Measurements from ENCODE around the gene FIGLA.

FIGLA gene

GRCh38 chr2:70775141-70775540, 15.3 kb downstream of the FIGLA start:
- DNase-seq (ENCODE audit: low read depth in 2 of 2): no peak

- DNase-seq (ENCODE audit: low read depth in 2 of 2): no peak
These were observed 17.8 kb downstream of the FIGLA start for GRCh38 chr2:70772486-70773155.

- no peak for DNase-seq (ENCODE audit: low read depth in 2 of 2)
These were observed 19.0 kb downstream of the FIGLA start for GRCh38 chr2:70771446-70771845.

GRCh38 chr2:70769450-70769849, 21.0 kb downstream of the FIGLA start:
- no peak for DNase-seq (ENCODE audit: low read depth in 2 of 2)

- DNase-seq (ENCODE audit: low read depth in 2 of 2): no peak
These were observed 21.8 kb downstream of the FIGLA start for GRCh38 chr2:70768590-70769085.

- DNase-seq (ENCODE audit: low read depth in 2 of 2): peak in 1 of 2 donors; percentile 31
These were observed 22.5 kb downstream of the FIGLA start, which contains the start of gene ADD2 for GRCh38 chr2:70767699-70768589. ADD2 (minus strand) TSS chr2:70768200; CDS start chr2:70706408, 61,792 bp downstream.

- no peak for DNase-seq (ENCODE audit: low read depth in 2 of 2)
These were observed 23.3 kb downstream of the FIGLA start for GRCh38 chr2:70767079-70767698.

- no peak for DNase-seq (ENCODE audit: low read depth in 2 of 2)
These were observed 23.9 kb downstream of the FIGLA start for GRCh38 chr2:70766357-70767078.

- DNase-seq (ENCODE audit: low read depth in 2 of 2): no peak
These were observed 24.9 kb downstream of the FIGLA start for GRCh38 chr2:70765507-70765906.

GRCh38 chr2:70759446-70759845, 31.0 kb downstream of the FIGLA start:
- no peak for DNase-seq (ENCODE audit: low read depth in 2 of 2)

- DNase-seq (ENCODE audit: low read depth in 2 of 2): no peak
These were observed 32.5 kb downstream of the FIGLA start for GRCh38 chr2:70757966-70758365.

GRCh38 chr2:70757360-70757759, 33.1 kb downstream of the FIGLA start:
- no peak for DNase-seq (ENCODE audit: low read depth in 2 of 2)

- DNase-seq (ENCODE audit: low read depth in 2 of 2): no peak
These were observed 34.3 kb downstream of the FIGLA start for GRCh38 chr2:70756128-70756527.

GRCh38 chr2:70753902-70754301, 36.5 kb downstream of the FIGLA start:
- no peak for DNase-seq (ENCODE audit: low read depth in 2 of 2)

GRCh38 chr2:70753031-70753430, 37.4 kb downstream of the FIGLA start:
- DNase-seq (ENCODE audit: low read depth in 2 of 2): no peak

GRCh38 chr2:70752396-70752795, 38.0 kb downstream of the FIGLA start:
- DNase-seq (ENCODE audit: low read depth in 2 of 2): no peak

GRCh38 chr2:70751881-70752280, 38.6 kb downstream of the FIGLA start:
- DNase-seq (ENCODE audit: low read depth in 2 of 2): no peak

- no peak for DNase-seq (ENCODE audit: low read depth in 2 of 2)
These were observed 40.1 kb downstream of the FIGLA start for GRCh38 chr2:70750320-70750719.

- DNase-seq (ENCODE audit: low read depth in 2 of 2): no peak
These were observed 42.2 kb downstream of the FIGLA start for GRCh38 chr2:70748002-70748784.

- DNase-seq (ENCODE audit: low read depth in 2 of 2): no peak
These were observed 43.2 kb downstream of the FIGLA start for GRCh38 chr2:70747284-70747683.
